Osteoblast (primary cell): Measurements from ENCODE around the gene GRID1. TPM values are rescaled to one million over a fixed set of nuclear protein-coding genes. Genes with fewer than 3 reads are reported as not detected.

ENCODE experiments used
- DNase-seq: peaks from one replicate; pipeline ENCODE4 v3.0.0; 2011; ENCODE audit warnings: low spot score, mixed read lengths; ENCODE audit not compliant: insufficient read length; ENCODE audit errors: missing footprints
- H2AFZ ChIP-seq: 2 replicates; pipeline ENCODE4 v1.6.0; 2011; ENCODE audit warnings: mild to moderate bottlenecking, low read length
- H3K27ac ChIP-seq: 2 replicates; pipeline ENCODE4 v1.5.1; 2011; ENCODE audit warnings: mild to moderate bottlenecking, low read depth, low read length, moderate library complexity
- H3K27me3 ChIP-seq: 2 replicates; pipeline ENCODE4 v1.6.0; 2012; ENCODE audit warnings: mild to moderate bottlenecking, control low read depth, inconsistent platforms, low read length, moderate library complexity; ENCODE audit not compliant: insufficient read depth
- H3K36me3 ChIP-seq: 2 replicates; pipeline ENCODE4 v1.5.1; 2011; ENCODE audit warnings: mild to moderate bottlenecking, low read length, control low read depth, moderate library complexity; ENCODE audit not compliant: insufficient read depth
- H3K4me1 ChIP-seq: 2 replicates; pipeline ENCODE4 v1.5.1; 2011; ENCODE audit warnings: mild to moderate bottlenecking, low read length, control low read depth, moderate library complexity; ENCODE audit not compliant: insufficient read depth
- H3K4me2 ChIP-seq: 2 replicates; pipeline ENCODE4 v1.6.0; 2011; ENCODE audit warnings: mild to moderate bottlenecking, low read length; ENCODE audit not compliant: insufficient read depth
- H3K4me3 ChIP-seq: fragments of 200-600 bp; sonication (generic); 3 replicates; pipeline ENCODE4 v1.5.1; 2012; ENCODE audit warnings: mild to moderate bottlenecking, low read length, inconsistent platforms; ENCODE audit not compliant: insufficient read depth
- H3K79me2 ChIP-seq: 2 replicates; pipeline ENCODE4 v1.6.0; 2012; ENCODE audit warnings: mild to moderate bottlenecking, low read length, control low read depth, inconsistent platforms; ENCODE audit not compliant: insufficient read depth
- H3K9me3 ChIP-seq: 2 replicates; pipeline ENCODE4 v1.5.1; 2011; ENCODE audit warnings: low read depth, low read length, control low read depth
- H4K20me1 ChIP-seq: 2 replicates; pipeline ENCODE4 v1.6.0; 2012; ENCODE audit warnings: mild to moderate bottlenecking, low read length, control low read depth; ENCODE audit not compliant: insufficient read depth
- total RNA-seq: library from RNA; depleted of rRNA; stranded (reverse); fragments of >200 nt; gene quantifications from 2 replicates; pipeline ENCODE4 v1.2.3, GENCODE V29; 2012
- TF ChIP-seq, protein P1 (sequence below): IDR thresholded peaks from 2 replicates; pipeline ENCODE4 v1.5.1; 2011; ENCODE audit warnings: mild to moderate bottlenecking, low read depth, low read length, moderate library complexity; ENCODE audit errors: extremely low read depth

Gene GRID1
- total RNA-seq, 1 donor: not detected

DNA sequence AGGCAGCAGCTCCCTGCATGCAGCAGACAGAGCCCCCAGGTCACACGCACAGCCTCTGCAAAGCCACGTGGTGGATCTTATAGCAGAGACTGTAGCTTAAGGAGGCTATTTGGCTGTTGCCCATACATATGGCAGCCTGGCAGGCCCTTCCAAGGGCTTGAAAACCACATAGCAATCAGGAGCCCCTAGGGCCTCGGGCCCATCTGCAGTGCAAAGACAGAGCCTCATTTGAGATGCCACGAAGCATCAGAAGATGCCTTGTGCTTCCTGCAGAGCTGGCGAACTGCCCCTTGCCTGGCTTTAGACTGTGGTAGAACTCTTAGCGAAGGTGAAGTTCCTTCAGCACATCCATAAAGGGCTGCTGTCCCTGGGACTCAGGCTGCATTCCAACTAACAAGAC lies 309.9 kb downstream of the GRID1 start:
- Histone ChIP-seq H3K4me2 (no peak overlapping the region), H3K9me3 (no peaks in the 10 kb centered on the region), H3K27me3 (no peaks in the 10 kb centered on the region), H3K36me3 (no peaks in the 10 kb centered on the region), H3K79me2 (no peaks in the 10 kb centered on the region), H3K4me1 (no peaks in the 10 kb centered on the region), H4K20me1 (no peaks in the 10 kb centered on the region), H3K27ac (no peak overlapping the region), H2AFZ (no peak overlapping the region), H3K4me3 (no peak overlapping the region)
- no peak for DNase-seq
- TF ChIP-seq, protein P1, sequence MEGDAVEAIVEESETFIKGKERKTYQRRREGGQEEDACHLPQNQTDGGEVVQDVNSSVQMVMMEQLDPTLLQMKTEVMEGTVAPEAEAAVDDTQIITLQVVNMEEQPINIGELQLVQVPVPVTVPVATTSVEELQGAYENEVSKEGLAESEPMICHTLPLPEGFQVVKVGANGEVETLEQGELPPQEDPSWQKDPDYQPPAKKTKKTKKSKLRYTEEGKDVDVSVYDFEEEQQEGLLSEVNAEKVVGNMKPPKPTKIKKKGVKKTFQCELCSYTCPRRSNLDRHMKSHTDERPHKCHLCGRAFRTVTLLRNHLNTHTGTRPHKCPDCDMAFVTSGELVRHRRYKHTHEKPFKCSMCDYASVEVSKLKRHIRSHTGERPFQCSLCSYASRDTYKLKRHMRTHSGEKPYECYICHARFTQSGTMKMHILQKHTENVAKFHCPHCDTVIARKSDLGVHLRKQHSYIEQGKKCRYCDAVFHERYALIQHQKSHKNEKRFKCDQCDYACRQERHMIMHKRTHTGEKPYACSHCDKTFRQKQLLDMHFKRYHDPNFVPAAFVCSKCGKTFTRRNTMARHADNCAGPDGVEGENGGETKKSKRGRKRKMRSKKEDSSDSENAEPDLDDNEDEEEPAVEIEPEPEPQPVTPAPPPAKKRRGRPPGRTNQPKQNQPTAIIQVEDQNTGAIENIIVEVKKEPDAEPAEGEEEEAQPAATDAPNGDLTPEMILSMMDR: no peak

DNA sequence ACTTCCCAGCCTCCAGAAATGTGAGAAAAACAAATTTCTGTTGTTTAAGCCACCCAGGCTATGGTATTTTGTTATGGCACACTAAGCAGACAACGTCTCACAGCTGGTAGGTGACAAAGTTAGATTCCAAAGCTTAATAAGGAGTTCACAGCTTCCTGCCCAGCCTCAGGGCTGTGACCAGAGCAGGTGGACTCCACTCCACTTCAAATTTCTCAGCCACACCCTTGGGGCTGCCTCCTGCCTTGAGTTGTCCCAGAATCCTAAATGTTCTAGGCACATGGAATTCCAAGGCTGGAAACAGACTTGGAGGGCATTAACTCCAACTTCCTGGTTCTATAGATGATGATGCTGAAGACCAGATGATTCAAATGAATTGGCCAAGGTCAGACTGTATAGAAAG lies 310.7 kb downstream of the GRID1 start:
- Histone ChIP-seq H3K79me2 (no peaks in the 10 kb centered on the region), H3K9me3 (no peaks in the 10 kb centered on the region), H3K4me1 (no peaks in the 10 kb centered on the region), H3K27ac (no peak overlapping the region), H3K4me3 (no peak overlapping the region), H4K20me1 (no peaks in the 10 kb centered on the region), H2AFZ (no peak overlapping the region), H3K4me2 (no peak overlapping the region), H3K36me3 (no peaks in the 10 kb centered on the region), H3K27me3 (no peaks in the 10 kb centered on the region)
- no peak for DNase-seq
- TF ChIP-seq, protein P1: no peak

DNA sequence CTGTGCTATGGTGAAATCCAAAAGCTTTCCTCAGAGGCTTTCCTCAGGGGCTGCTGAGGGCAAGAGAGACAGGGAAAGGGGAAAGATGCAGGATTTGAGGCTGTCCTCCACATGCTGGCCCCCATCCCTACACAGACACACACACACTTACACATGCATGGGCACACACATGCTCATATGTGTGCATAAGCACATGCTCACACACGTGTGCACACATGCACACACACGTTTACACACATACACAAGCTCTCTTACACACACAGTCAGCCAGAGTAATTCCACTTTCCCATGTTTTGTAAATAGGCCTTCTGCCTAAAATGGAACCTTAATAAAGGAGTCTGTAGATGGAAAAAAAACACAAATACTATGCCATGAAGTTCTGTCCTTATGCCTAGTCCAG lies 312.9 kb downstream of the GRID1 start:
- H3K27me3 ChIP-seq: no peaks in the 10 kb centered on the region
- H2AFZ ChIP-seq: no peak overlapping the region
- H3K9me3 ChIP-seq: no peaks in the 10 kb centered on the region
- no peaks in the 10 kb centered on the region for H3K79me2 ChIP-seq
- H3K4me2 ChIP-seq: no peak overlapping the region
- no peaks in the 10 kb centered on the region for H4K20me1 ChIP-seq
- H3K36me3 ChIP-seq: no peaks in the 10 kb centered on the region
- no peak for DNase-seq
- H3K4me1 ChIP-seq: no peaks in the 10 kb centered on the region
- H3K27ac ChIP-seq: no peak overlapping the region
- H3K4me3 ChIP-seq: no peak overlapping the region
- TF ChIP-seq, protein P1: no peak

DNA sequence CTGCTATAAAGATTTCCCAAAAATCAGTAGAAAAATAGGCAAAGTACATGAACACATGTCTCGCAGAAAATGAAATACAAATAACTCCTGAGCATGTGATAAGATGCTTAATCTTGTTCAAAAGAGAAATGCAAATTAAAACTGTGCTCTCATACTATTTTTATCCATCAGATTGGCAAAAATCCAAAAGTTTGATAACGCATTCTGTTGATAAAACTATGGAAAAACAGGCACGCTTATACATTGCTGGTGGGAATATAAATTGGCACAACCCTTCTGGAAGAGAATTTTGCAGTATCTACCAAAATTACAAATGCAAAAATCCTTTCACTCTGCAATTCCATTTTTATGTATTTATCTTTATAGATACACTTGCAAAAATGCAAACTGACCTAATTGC lies 315.0 kb downstream of the GRID1 start:
- TF ChIP-seq, protein P1: no peak
- Histone ChIP-seq H3K4me3 (no peak overlapping the region), H4K20me1 (no peaks in the 10 kb centered on the region), H3K79me2 (no peaks in the 10 kb centered on the region), H3K4me1 (no peaks in the 10 kb centered on the region), H3K4me2 (no peak overlapping the region), H3K27ac (no peak overlapping the region), H3K9me3 (no peaks in the 10 kb centered on the region), H3K27me3 (no peaks in the 10 kb centered on the region), H2AFZ (no peak overlapping the region), H3K36me3 (no peaks in the 10 kb centered on the region)
- no peak for DNase-seq
